Left lobe of liver (tissue), 2 donors: ENCODE results near the gene DGKQ. TPM values are rescaled to one million over a fixed set of nuclear protein-coding genes. Genes with fewer than 3 reads are reported as not detected.

ENCODE experiments used
- ATAC-seq: fragments of 200-7000 bp; cut with Tn5 transposase; one replicate; pipeline ENCODE4 v1.9.1; 2020; ENCODE audit warnings: mild to moderate bottlenecking, moderate library complexity
- DNase-seq: peaks from one replicate; pipeline ENCODE4 v3.0.0-alpha.2; 2020; ENCODE audit warnings: low spot score
- total RNA-seq: library from RNA; stranded (reverse); gene quantifications from one replicate; pipeline ENCODE4 v1.2.1, GENCODE V29; 2021
- donor health status: DM: no; HTN: no; CAD: no; lungs with moderate emphysema.
- donor health status: DM: no; HTN: yes; CAD: no.

The DGKQ gene
- total RNA-seq, 1 donor from 2014 or later, result 7.0 TPM

- ATAC-seq (no peak), DNase-seq (no peak)
Measured at GRCh38 chr4:996030-996996, 22.9 kb upstream of the DGKQ start.

GRCh38 chr4:995311-996026 is 22.1 kb upstream of the DGKQ start:
- ATAC-seq (no peak), DNase-seq (no peak)

- peak; percentile 63 for ATAC-seq
- peak; percentile 89 for DNase-seq
Measured at GRCh38 chr4:993111-994029, 20.0 kb upstream of the DGKQ start, which contains the start of gene SLC26A1. SLC26A1 (minus strand) TSS chr4:993404; CDS start chr4:991703, 1,701 bp downstream.

GRCh38 chr4:992297-993110 is 19.1 kb upstream of the DGKQ start:
- peak; percentile 96 for DNase-seq
- peak; percentile 67 for ATAC-seq

GRCh38 chr4:991451-992296 is 18.3 kb upstream of the DGKQ start:
- ATAC-seq, result no peak
- DNase-seq, result no peak

GRCh38 chr4:990746-991367 is 17.5 kb upstream of the DGKQ start:
- DNase-seq (no peak), ATAC-seq (no peak)

- DNase-seq (no peak), ATAC-seq (no peak)
Measured at GRCh38 chr4:989722-990471, 16.5 kb upstream of the DGKQ start.

GRCh38 chr4:988726-989721 is 15.7 kb upstream of the DGKQ start:
- DNase-seq (no peak), ATAC-seq (no peak)

- DNase-seq (peak; percentile 58), ATAC-seq (peak; percentile 0)
Measured at GRCh38 chr4:987624-988513, 14.5 kb upstream of the DGKQ start.

GRCh38 chr4:986879-987623 is 13.7 kb upstream of the DGKQ start, which contains the start of gene IDUA:
IDUA (plus strand) TSS chr4:987044; CDS start chr4:987085, 41 bp downstream.
- ATAC-seq (peak; percentile 71), DNase-seq (peak; percentile 92)

GRCh38 chr4:986428-986878 is 13.1 kb upstream of the DGKQ start:
- peak; percentile 0 for ATAC-seq

GRCh38 chr4:985123-985830 is 11.9 kb upstream of the DGKQ start:
- DNase-seq (peak; percentile 89), ATAC-seq (peak; percentile 61)

More at GRCh38 chr4:986428-986878, 13.1 kb upstream of the DGKQ start:
- DNase-seq, result no peak

GRCh38 chr4:984336-985054 is 11.1 kb upstream of the DGKQ start:
- ATAC-seq (no peak), DNase-seq (no peak)
